Suprapubic skin (tissue), 4 donors: ENCODE results near the gene IGLL5.

Experiments
- CTCF ChIP-seq, 2 donors: fragments of 200-600 bp in 1 of 2; fragments of 450-650 bp in 1 of 2; sonication (generic) in 1 of 2; IDR thresholded peaks; one replicate each; pipeline ENCODE4 v1.5.1; 2016 to 2019; ENCODE audit warnings: antibody characterized with exemption in 2 of 2, mild to moderate bottlenecking in 1 of 2, moderate library complexity in 1 of 2
- POLR2A ChIP-seq, 2 donors: fragments of 450-650 bp; IDR thresholded peaks; one replicate each; pipeline ENCODE4 v1.6.1; 2017; ENCODE audit warnings: antibody characterized with exemption in 2 of 2, mild to moderate bottlenecking in 2 of 2, moderate library complexity in 2 of 2
- POLR2AphosphoS5 ChIP-seq, 3 donors: sonication (generic); formaldehyde crosslinking; IDR thresholded peaks; one replicate each; pipeline ENCODE4 v1.6.1; 2017; ENCODE audit warnings: antibody characterized with exemption in 3 of 3

GRCh38 chr22:22924369-22925145 is 36.9 kb downstream of the IGLL5 start:
- no peak for TF ChIP-seq CTCF (IDR thresholded peaks at IDR 0.05)
- no peak for TF ChIP-seq POLR2A (IDR thresholded peaks at IDR 0.05)
- TF ChIP-seq POLR2AphosphoS5 (IDR thresholded peaks at IDR 0.05) = no peak
